ENCODE data around the gene CDHR5.
"Not testable (repeated sequence)": the region's sequence is repeated elsewhere in the genome, so short reads cannot be mapped to it uniquely, and the experiment has no call there.

Gene CDHR5

DNA sequence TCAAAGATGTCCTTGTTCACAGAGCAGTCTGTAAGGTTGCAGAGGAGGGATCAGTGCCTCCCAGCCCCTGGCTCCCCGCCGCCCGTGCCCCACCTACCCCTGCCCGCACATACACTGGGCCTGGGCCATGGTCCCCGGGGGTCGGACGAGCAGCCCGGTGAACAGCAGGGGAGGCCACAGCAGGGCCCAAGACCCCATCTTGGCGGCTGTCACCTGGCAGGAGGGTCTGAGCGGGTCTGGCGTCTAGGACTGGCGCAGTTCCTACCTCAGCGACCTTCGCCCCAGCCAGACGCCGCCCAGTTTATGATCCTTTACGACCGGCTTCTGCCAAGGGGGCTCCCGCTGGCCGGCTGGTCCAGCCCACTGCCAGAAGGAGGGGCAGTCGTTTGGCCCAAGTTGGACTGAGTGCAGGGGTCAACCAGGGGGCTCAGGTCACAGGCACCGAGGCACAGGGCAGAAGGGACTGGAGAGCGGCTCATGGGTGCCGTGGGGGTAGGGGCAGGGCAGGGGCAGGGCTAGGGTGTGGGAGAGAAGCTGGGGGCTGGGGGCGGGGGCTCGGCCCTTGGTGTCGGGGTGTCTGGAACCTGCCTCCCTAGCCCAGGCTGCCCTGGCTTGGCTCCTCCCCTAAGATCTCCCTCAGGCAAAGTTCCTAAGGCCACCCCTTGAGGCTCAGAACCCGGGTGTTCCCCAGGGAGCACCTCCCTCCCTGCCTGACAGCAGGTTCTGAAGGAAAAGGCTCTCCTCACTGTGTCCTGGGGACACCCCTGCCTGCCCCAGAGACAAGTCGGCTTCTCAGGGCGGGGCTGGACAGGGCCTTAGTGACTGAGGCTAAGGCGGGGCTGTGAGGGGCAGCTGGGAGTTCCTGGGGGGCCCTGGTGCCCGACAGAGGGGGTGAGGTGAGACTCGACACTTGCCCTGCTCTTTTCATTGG, at the start of gene CDHR5:
TSS of gene CDHR5 (minus strand) at position 251 of the 931 bp plus-strand sequence. CDS start at position 198, 53 bp downstream.
- DNase-seq: no peak

DNA sequence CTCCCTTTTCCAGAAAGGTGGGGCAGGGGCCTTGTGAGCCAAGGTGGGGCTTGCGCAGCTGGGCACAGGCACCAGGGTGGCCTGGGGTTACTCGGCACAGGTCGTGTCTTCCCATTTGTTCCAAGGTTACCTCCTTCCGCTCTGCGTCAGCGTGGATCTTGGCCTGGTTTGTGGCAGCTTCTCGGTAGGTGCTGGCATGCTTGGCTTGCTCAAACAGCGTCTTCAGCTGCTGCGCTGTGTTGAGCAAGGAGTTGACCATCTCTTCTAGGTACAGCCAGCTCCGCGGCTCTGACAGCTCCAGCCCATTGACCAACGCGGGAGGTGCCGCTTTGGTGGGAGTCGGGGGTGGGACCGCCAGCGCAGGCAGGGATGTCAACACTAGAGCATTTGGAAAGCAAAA, 49.7 kb upstream of the CDHR5 start:
- DNase-seq: no peak

DNA sequence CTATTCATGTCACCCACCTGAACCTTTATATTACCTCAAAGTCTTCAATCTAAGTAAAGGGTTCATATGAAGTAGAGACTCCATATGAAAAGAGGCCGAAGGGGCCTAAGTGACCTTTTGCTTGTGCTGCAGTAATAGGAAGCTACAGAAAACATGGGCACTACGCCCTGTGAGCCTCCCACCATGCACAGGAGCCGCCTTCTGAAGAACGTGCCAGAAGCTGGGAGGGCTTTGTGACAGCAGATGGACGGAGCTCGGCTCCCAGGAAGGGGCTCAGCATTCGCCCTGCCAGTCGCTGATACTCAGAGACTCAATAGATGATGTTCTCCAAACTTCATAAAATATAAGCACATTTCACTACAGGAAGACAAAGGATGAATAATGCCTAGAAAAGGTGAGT, 49.1 kb upstream of the CDHR5 start:
- no peak for DNase-seq

- no peak for DNase-seq
Measured at GRCh38 chr11:665704-666281, 41.0 kb upstream of the CDHR5 start.

- DNase-seq: no peak
Measured at GRCh38 chr11:665062-665703, 40.4 kb upstream of the CDHR5 start.

DNA sequence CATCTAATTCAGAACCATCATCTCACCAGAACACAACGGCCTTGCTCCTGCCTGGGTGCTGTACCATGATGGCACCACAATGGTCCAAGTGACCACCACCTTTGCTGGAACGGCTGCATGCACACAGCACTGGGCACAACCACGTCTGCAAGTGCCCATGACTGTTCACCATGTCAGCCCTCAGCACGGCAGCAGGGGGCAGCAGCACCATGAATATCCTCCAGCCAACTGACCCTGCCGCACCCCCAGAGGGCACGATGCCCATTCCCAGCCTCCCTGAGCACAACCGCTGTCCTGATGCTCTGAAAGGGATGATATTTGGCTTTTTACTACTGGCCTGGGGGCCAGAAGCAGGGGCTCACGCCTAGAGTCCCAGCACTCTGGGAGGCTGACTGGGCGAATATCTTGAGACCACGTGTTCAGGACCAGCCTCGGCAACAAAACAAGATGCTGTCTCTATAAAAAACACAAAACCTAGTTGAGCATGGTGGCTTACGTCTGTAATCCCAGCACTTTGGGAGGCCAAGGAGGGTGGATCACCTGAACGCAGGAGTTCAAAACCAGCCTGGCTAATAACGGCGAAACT, 38.0 kb upstream of the CDHR5 start:
- peak; percentile 63 for DNase-seq

- no peak for DNase-seq
Measured at GRCh38 chr11:660681-661444, 36.1 kb upstream of the CDHR5 start.

DNA sequence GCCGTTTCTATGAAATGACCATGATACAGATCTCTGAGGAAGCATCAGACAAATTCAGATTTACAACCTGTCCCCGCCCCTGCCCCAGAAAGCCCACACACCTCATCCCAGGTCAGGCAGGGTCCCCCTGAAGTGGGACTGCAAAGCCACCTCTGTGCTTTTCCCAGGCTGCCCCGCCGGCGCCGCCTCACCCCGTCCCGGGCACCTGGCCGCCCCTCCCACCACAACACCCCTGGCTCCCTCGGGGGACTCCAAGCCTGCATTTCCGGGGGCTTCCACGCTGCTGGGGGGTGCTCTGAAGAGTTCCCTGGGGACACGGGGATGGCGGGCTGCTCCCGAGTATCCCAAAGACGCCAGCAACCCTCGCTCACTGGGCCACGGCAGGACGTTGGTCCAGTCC, 35.5 kb upstream of the CDHR5 start:
- no peak for DNase-seq

GRCh38 chr11:659532-660085, 34.9 kb upstream of the CDHR5 start:
- DNase-seq: no peak

DNA sequence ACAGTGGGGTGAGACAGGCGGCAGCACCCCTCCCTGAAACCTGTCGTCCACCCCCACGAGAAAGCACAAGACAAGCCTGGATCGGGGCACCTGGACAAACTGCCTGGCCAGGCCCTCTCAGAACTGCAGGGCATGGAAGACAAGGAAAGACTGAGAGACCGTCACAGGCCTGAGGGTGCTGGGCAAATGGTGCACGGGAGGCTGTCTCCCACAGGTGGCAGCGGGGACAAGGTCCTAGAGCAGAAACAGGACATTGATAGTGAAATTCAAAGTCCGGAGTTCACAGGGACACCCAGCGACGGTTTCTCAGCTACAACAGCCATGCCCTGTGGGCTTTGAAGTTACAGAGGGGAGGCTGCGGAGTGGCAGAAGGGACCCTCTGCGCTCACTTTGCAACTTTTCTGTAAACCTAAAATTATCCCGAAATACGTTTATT, 33.0 kb upstream of the CDHR5 start:
- DNase-seq: no peak

GRCh38 chr11:656866-657265, 32.1 kb upstream of the CDHR5 start:
- no peak for DNase-seq

GRCh38 chr11:656426-656825, 31.7 kb upstream of the CDHR5 start:
- no peak for DNase-seq

DNA sequence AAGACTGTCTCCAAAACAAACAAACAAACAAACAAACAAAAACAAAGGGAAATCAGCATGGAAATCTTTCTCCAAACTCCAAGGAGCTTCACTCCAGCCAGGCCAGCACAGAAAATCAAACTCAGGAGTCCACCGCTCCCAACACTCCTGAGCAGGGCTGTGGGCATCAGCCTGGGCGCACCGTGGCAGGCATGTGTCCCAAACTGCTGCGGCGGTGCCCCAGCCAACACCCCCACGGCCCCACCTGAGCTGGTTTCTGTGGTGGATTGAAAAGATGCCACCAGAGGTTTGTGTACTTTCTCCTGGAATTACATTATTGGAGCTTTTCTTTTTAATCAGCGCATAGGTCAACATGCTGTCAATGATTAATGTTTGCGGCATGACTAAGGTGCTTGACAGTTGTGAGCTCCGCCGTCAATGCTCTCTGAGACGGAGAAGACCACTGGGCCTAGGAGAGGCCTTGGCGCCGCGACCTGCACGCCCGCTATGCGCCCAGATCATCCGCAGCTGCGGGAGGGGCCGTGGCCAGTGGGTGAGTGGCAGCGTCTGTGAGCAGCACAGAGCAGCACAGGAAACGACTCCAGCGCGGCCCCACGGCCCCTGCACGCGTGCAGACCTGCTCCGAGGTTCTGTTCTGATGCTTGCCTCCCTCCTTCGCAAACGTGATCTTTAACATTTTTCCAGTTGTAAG, 30.4 kb upstream of the CDHR5 start:
- DNase-seq: no peak

DNA sequence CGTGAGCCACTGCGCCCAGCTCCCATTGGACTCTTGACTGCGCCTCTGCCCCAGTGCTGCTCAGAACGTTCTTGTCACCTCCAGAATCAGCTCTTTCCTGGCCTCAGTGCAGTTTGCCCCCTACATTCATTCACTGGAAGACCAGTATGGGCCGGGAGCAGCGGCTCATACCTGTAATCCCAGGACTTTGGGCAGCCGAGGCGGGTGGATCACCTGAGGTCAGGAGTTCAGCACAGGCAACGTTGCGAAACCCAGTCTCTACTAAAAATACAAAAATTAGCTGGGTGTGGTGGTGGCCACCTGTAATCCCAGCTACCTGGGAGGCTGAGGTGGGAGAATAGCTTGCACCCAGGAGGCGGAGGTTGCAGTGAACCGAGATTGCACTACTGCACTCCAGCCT, 29.7 kb upstream of the CDHR5 start:
- DNase-seq: not testable (repeated sequence)

DNA sequence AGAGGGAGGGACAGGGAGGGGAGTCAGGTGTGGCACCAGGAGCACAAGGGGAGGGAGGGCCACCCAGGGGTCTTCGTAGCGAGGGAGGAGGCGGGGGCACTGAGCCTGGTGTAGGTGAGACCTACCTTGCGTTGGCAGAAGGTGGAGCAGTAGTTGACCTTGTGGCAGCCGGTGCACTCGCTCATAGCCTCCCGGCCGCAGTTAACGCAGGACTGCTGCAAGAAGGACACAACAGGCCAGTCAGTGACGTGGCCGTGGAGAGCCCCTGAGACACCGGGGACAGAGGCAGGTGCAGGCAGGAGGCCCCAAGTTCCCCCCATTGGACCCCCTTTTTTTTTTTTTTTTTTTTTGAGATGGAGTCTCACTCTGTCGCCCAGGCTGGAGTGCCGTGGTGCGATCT, 29.1 kb upstream of the CDHR5 start:
- no peak for DNase-seq

DNA sequence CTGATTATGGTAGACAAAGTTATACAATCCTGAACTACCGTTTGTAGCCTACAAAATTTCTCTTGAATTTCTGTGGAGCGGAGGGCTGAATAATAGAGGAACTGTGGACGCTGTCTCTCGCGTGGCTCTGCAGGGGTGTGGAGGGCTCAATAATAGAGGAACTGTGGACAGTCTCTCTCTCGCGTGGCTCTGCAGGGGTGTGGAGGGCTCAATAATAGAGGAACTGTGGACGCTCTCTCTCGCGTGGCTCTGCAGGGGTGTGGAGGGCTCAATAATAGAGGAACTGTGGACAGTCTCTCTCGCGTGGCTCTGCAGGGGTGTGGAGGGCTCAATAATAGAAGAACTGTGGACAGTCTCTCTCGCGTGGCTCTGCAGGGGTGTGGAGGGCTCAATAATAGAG, 28.4 kb upstream of the CDHR5 start:
- DNase-seq: not testable (repeated sequence)

GRCh38 chr11:650482-650881, 25.7 kb upstream of the CDHR5 start:
- no peak for DNase-seq

DNA sequence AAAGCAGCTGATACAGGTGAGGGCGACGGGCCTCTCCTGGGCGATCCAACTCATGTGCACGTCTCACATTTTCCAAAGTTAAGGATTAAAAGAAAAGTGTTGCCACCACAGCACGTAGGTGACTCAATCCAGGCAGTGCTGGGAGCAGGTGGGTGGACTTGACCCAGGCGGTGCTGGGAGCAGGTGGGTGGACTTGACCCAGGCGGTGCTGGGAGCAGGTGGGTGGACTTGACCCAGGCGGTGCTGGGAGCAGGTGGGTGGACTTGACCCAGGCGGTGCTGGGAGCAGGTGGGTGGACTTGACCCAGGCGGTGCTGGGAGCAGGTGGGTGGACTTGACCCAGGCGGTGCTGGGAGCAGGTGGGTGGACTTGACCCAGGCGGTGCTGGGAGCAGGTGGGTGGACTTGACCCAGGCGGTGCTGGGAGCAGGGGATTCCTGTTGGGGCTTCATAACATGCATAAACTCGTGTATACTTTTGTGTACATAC, 23.0 kb upstream of the CDHR5 start:
- DNase-seq: not testable (repeated sequence)

DNA sequence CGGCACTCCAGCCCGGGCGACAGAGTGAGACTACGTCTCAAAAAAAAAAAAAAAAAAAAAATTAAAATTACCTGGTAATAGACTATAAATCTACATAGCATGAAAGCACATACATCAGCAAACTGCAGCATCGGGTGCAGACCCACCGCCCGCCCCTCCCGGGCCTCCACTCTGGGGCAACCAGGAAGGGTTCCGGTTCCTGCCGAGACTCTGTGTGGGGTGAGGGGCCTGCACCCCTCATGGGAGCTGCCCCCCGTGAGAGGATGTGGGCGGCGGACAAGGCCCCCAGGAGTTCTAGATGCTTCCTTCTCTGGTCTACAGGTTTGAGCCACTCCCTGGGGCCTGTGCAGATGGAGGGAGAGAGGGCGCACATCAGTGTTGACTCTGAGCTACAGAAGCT, 21.5 kb upstream of the CDHR5 start:
- no peak for DNase-seq

GRCh38 chr11:645536-645935, 20.8 kb upstream of the CDHR5 start:
- DNase-seq: no peak

Measured in retina (tissue), 1 donor.